Liver (tissue), 9 donors: ENCODE measurements around the gene ABCD3. TPM values are rescaled to one million over a fixed set of nuclear protein-coding genes. Genes with fewer than 3 reads are reported as not detected.
"Not testable (repeated sequence)": the region's sequence is repeated elsewhere in the genome, so short reads cannot be mapped to it uniquely, and the experiment has no call there.

ENCODE experiments used
- DNase-seq: peaks from one replicate; pipeline ENCODE4 v3.0.0-alpha.2; 2017; ENCODE audit warnings: low spot score
- H3K27ac ChIP-seq, 2 donors: one replicate each; pipeline ENCODE4 v1.7.0; 2013; ENCODE audit warnings: inconsistent platforms in 2 of 2, low read length in 2 of 2, control low read depth in 1 of 2, low read depth in 1 of 2, mild to moderate bottlenecking in 1 of 2
- H3K27me3 ChIP-seq, 4 donors: one replicate each; pipeline versions ENCODE4 v1.6.1 to v1.7.0; 2013; ENCODE audit warnings: low read length in 3 of 4, inconsistent platforms in 1 of 4, mild to moderate bottlenecking in 1 of 4, moderate library complexity in 1 of 4; ENCODE audit not compliant: control insufficient read depth in 4 of 4, insufficient read depth in 4 of 4
- H3K36me3 ChIP-seq, 4 donors: one replicate each; pipeline versions ENCODE4 v1.6.1 to v1.7.0; 2013; ENCODE audit warnings: low read length in 3 of 4, mild to moderate bottlenecking in 3 of 4, low read depth in 1 of 4, moderate library complexity in 1 of 4; ENCODE audit not compliant: control insufficient read depth in 4 of 4, insufficient read depth in 3 of 4
- H3K4me1 ChIP-seq, 4 donors: one replicate each; pipeline versions ENCODE4 v1.6.1 to v1.7.0; 2013; ENCODE audit warnings: low read length in 3 of 4, mild to moderate bottlenecking in 3 of 4, moderate library complexity in 1 of 4; ENCODE audit not compliant: control insufficient read depth in 4 of 4, insufficient read depth in 4 of 4
- H3K4me3 ChIP-seq, 3 donors: one replicate each; pipeline versions ENCODE4 v1.6.1 to v1.7.0; 2013; ENCODE audit warnings: low read length in 3 of 3, control low read depth in 1 of 3, low read depth in 1 of 3, mild to moderate bottlenecking in 1 of 3
- H3K9ac ChIP-seq, 2 donors: one replicate each; pipeline ENCODE4 v1.7.0; 2013; ENCODE audit warnings: low read length in 2 of 2, mild to moderate bottlenecking in 2 of 2, moderate library complexity in 2 of 2, control low read depth in 1 of 2, low read depth in 1 of 2
- H3K9me3 ChIP-seq, 4 donors: one replicate each; pipeline versions ENCODE4 v1.6.1 to v1.7.0; 2013; ENCODE audit warnings: low read length in 3 of 4; ENCODE audit not compliant: control insufficient read depth in 4 of 4
- EGR1 ChIP-seq, 2 donors: IDR thresholded peaks; 2 replicates each; pipeline ENCODE4 v1.6.1; 2016 to 2018; ENCODE audit warnings: antibody characterized with exemption in 2 of 2, low read depth in 2 of 2
- FOXA2 ChIP-seq: IDR thresholded peaks from 2 replicates; pipeline ENCODE4 v1.6.1; 2016; ENCODE audit warnings: antibody characterized with exemption
- GABPA ChIP-seq, 2 donors: IDR thresholded peaks in 1 of 2; conservative IDR thresholded peaks in 1 of 2; 2 replicates each; pipeline ENCODE4 v1.6.1; 2016; ENCODE audit warnings: antibody characterized with exemption in 2 of 2, mild to moderate bottlenecking in 1 of 2, moderate library complexity in 1 of 2
- HNF4A ChIP-seq, 2 donors: conservative IDR thresholded peaks; 2 replicates each; pipeline ENCODE4 v1.6.1; 2016; ENCODE audit warnings: antibody characterized with exemption in 2 of 2, mild to moderate bottlenecking in 2 of 2
- HNF4G ChIP-seq: IDR thresholded peaks from 2 replicates; pipeline ENCODE4 v1.6.1; 2016; ENCODE audit warnings: antibody characterized with exemption
- JUND ChIP-seq, 2 donors: IDR thresholded peaks; 2 replicates each; pipeline ENCODE4 v1.6.1; 2016; ENCODE audit warnings: antibody characterized with exemption in 2 of 2
- NR2F2 ChIP-seq: IDR thresholded peaks from 2 replicates; pipeline ENCODE4 v1.6.1; 2016; ENCODE audit warnings: antibody characterized with exemption
- RAD21 ChIP-seq, 2 donors: IDR thresholded peaks; 2 replicates each; pipeline ENCODE4 v1.6.1; 2016; ENCODE audit warnings: antibody characterized with exemption in 2 of 2, mild to moderate bottlenecking in 2 of 2
- RXRA ChIP-seq, 2 donors: IDR thresholded peaks; 2 replicates each; pipeline ENCODE4 v1.6.1; 2017 to 2018; ENCODE audit warnings: antibody characterized with exemption in 2 of 2, mild to moderate bottlenecking in 1 of 2
- SP1 ChIP-seq: IDR thresholded peaks from 2 replicates; pipeline ENCODE4 v1.6.1; 2018; ENCODE audit warnings: antibody characterized with exemption, mild to moderate bottlenecking
- TAF1 ChIP-seq: conservative IDR thresholded peaks from 2 replicates; pipeline ENCODE4 v1.6.1; 2016; ENCODE audit warnings: antibody characterized with exemption, mild to moderate bottlenecking
- YY1 ChIP-seq: IDR thresholded peaks from 2 replicates; pipeline ENCODE4 v1.6.1; 2016; ENCODE audit warnings: antibody characterized with exemption, mild to moderate bottlenecking
- WGBS: extraction: QIAGEN DNeasy Blood & Tissue Kit; methylation state at CpG from one replicate; pipeline ENCODE4 v1.1.7; 2013; 5-methylcytosine and 5-hydroxymethylcytosine counted together
- polyA plus RNA-seq, 2 donors: library from polyadenylated mRNA; stranded (reverse) in 1 of 2; unstranded in 1 of 2; fragments of 200-250 nt in 1 of 2; fragments of >200 nt in 1 of 2; fragmentation: Nextera tagmentation in 1 of 2; extraction: Ambion mirVana in 1 of 2; gene quantifications; one replicate each; pipeline versions ENCODE4 v1.2.1 to v1.2.3, GENCODE V29; 2013 to 2015
- total RNA-seq, 2 donors: library from RNA; depleted of rRNA; stranded (reverse); fragments of >200 nt; gene quantifications; one replicate each; pipeline ENCODE4 v1.2.3, GENCODE V29; 2014
- TF ChIP-seq, protein P1 (sequence below): fragments of 150-350 bp; IDR thresholded peaks from 2 replicates; pipeline ENCODE4 v1.5.1; 2017; ENCODE audit warnings: improper control_type of control experiment, low read depth, low read length; ENCODE audit not compliant: missing input control
- TF ChIP-seq, protein P2 (sequence below): IDR thresholded peaks from 2 replicates; pipeline ENCODE4 v1.6.1; 2016; ENCODE audit warnings: antibody characterized with exemption
- TF ChIP-seq, protein P3 (sequence below): IDR thresholded peaks from 2 replicates; pipeline ENCODE4 v1.6.1; 2016; ENCODE audit warnings: antibody characterized with exemption
- donor health status: healthy.
- donor health status: healthy.
- donor health status: healthy.
- donor health status: healthy.
- donor health status: healthy.

ABCD3 gene
- total and polyA plus RNA-seq, 4 donors, result 49.2 to 133 (median 62.5) TPM

DNA sequence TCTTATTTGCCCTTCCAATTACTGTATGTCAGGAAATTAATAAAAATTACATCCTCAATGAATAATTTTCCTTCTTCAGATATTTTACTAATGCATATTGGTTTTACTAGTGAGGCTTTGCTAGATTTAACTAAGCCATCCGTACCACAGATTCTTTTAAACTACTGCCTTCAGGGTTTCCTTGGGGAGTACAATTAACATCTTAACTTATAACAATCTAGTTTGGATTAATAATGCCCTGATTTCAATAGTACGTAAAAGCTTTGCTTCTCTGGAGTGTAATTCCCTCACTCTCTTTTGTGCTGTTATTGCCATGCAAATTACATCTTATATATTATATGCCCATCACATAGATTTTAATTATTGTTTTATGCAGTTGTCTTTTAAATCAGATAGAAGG lies 147.7 kb downstream of the ABCD3 start:
- no peaks in the 10 kb centered on the region for H3K27me3 ChIP-seq
- no peak overlapping the region for H3K27ac ChIP-seq
- WGBS, result 96% methylated on average over 2 of the region's 2 CpGs
- no peak for TF ChIP-seq NR2F2
- no peak for TF ChIP-seq HNF4G
- TF ChIP-seq RXRA (IDR thresholded peaks at IDR 0.05), result no peak
- TF ChIP-seq, protein P1, sequence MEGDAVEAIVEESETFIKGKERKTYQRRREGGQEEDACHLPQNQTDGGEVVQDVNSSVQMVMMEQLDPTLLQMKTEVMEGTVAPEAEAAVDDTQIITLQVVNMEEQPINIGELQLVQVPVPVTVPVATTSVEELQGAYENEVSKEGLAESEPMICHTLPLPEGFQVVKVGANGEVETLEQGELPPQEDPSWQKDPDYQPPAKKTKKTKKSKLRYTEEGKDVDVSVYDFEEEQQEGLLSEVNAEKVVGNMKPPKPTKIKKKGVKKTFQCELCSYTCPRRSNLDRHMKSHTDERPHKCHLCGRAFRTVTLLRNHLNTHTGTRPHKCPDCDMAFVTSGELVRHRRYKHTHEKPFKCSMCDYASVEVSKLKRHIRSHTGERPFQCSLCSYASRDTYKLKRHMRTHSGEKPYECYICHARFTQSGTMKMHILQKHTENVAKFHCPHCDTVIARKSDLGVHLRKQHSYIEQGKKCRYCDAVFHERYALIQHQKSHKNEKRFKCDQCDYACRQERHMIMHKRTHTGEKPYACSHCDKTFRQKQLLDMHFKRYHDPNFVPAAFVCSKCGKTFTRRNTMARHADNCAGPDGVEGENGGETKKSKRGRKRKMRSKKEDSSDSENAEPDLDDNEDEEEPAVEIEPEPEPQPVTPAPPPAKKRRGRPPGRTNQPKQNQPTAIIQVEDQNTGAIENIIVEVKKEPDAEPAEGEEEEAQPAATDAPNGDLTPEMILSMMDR, result no peak
- TF ChIP-seq RAD21 (IDR thresholded peaks at IDR 0.05), result no peak
- TF ChIP-seq, protein P2, sequence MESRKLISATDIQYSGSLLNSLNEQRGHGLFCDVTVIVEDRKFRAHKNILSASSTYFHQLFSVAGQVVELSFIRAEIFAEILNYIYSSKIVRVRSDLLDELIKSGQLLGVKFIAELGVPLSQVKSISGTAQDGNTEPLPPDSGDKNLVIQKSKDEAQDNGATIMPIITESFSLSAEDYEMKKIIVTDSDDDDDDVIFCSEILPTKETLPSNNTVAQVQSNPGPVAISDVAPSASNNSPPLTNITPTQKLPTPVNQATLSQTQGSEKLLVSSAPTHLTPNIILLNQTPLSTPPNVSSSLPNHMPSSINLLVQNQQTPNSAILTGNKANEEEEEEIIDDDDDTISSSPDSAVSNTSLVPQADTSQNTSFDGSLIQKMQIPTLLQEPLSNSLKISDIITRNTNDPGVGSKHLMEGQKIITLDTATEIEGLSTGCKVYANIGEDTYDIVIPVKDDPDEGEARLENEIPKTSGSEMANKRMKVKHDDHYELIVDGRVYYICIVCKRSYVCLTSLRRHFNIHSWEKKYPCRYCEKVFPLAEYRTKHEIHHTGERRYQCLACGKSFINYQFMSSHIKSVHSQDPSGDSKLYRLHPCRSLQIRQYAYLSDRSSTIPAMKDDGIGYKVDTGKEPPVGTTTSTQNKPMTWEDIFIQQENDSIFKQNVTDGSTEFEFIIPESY, result no peak
- TF ChIP-seq TAF1, result no peak
- no peak for TF ChIP-seq JUND (IDR thresholded peaks at IDR 0.05)
- TF ChIP-seq YY1, result no peak
- TF ChIP-seq, protein P3, sequence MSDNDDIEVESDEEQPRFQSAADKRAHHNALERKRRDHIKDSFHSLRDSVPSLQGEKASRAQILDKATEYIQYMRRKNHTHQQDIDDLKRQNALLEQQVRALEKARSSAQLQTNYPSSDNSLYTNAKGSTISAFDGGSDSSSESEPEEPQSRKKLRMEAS, result no peak
- TF ChIP-seq FOXA2, result no peak
- TF ChIP-seq EGR1 (IDR thresholded peaks at IDR 0.05; ENCODE audit: low read depth in 2 of 2), result no peak
- no peak for TF ChIP-seq HNF4A (conservative IDR thresholded peaks at IDR 0.05)
- TF ChIP-seq GABPA (IDR thresholded peaks at IDR 0.05 in 1 of 2, conservative IDR thresholded peaks at IDR 0.05 in 1 of 2), result no peak
- TF ChIP-seq SP1, result no peak
- no peaks in the 10 kb centered on the region for H3K36me3 ChIP-seq
- no peaks in the 10 kb centered on the region for H3K4me1 ChIP-seq
- peaks cover 0 to 1% (median 0%) of the 10 kb centered on the region in 4 donors for H3K9me3 ChIP-seq
- no peak for DNase-seq
- no peak overlapping the region for H3K9ac ChIP-seq
- no peak overlapping the region for H3K4me3 ChIP-seq

DNA sequence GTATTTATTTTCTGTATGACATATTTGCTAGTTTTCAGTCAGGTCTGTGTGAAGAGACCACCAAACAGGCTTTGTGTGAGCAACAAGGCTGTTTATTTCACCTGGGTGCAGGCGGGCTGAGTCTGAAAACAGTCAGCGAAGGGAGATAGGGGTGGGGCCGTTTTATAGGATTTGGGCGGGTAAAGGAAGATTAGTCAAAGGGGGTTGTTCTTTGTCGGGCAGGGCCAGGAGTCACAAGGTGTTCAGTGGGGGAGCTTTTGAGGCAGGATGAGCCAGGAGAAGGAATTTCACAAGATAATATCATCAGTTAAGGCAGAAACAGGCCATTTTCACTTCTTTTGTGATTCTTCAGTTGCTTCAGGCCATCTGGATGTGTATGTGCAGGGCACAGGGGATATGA lies 148.2 kb downstream of the ABCD3 start:
- H3K27me3 ChIP-seq, H3K27ac ChIP-seq, H3K9me3 ChIP-seq, H3K36me3 ChIP-seq, H3K4me3 ChIP-seq, DNase-seq, H3K9ac ChIP-seq, H3K4me1 ChIP-seq: not testable (repeated sequence)
- 76% methylated on average over 5 of the region's 5 CpGs for WGBS

DNA sequence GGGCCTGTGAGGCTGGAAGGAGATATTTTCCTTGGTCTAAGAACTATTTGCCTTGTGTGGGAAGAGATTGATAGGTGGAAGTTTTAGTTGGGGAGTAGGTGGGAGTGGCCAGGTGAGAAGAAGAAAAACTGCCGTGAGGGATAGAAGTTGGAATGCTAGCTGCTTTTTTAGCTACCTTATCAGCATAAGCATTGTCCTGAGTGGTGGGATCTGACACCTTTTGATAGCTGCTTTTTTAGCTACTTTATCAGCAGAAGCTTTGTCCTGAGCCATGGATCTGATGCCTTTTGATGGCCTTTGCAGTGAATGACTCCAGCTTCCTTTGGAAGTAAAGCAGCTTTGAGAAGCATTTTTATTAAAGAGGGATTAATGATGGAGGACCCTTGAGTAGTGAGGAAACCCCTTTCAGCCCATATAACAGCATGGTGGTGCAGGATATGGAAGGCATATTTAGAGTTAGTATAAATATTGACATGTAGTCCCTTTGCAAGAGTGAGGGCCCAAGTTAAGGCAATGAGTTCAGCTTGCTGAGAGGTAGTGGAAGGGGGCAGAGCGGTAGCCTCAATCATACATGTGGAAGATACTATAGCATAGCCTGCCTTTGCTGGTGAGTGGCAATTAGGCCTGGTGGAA lies 149.9 kb downstream of the ABCD3 start:
- not testable (repeated sequence) for DNase-seq, H3K27ac ChIP-seq, H3K4me3 ChIP-seq, H3K9me3 ChIP-seq, H3K9ac ChIP-seq, H3K27me3 ChIP-seq, H3K4me1 ChIP-seq, H3K36me3 ChIP-seq
- WGBS, result 94% methylated on average over 2 of the region's 2 CpGs

Other genes starting within 250 kb of the ABCD3 start
- gene ARHGAP29, start 180.8 kb upstream of the ABCD3 start, total RNA-seq, result 10 to 100 TPM; 12.5 to 27.7 TPM
- 10 to 100 TPM in 1 of 2 donors, 1 to 10 TPM in 1; 8.3 to 14.0 TPM for gene ARHGAP29, start 180.8 kb upstream of the ABCD3 start, polyA plus RNA-seq
- 1 to 10 TPM; 1.0 to 2.7 TPM for gene F3, start 123.4 kb downstream of the ABCD3 start, total RNA-seq
- gene F3, start 123.4 kb downstream of the ABCD3 start, polyA plus RNA-seq, result 1 to 10 TPM; 1.1 to 1.6 TPM